ENCODE measurements around the gene DMXL1. TPM values are rescaled to one million over a fixed set of nuclear protein-coding genes. Genes with fewer than 3 reads are reported as not detected.

DMXL1 gene
- total and polyA plus RNA-seq, 4 donors: 4.3 to 38.1 (median 25.1) TPM

- no peaks in the 10 kb centered on the region for H3K27me3 ChIP-seq (ENCODE audit: control insufficient read depth in 4 of 4, insufficient read depth in 4 of 4, low read length in 3 of 4)
- WGBS: 97% methylated on average over 5 of the region's 5 CpGs
- no peaks in the 10 kb centered on the region for H3K9me3 ChIP-seq (ENCODE audit: control insufficient read depth in 4 of 4, low read length in 3 of 4)
- no peak overlapping the region for H3K4me3 ChIP-seq (ENCODE audit: low read depth in 1 of 3, low read length in 3 of 3)
- H3K27ac ChIP-seq (ENCODE audit: low read depth in 1 of 2, low read length in 2 of 2): no peak overlapping the region
- no peak overlapping the region for H3K9ac ChIP-seq (ENCODE audit: low read depth in 1 of 2, low read length in 2 of 2)
- DNase-seq (ENCODE audit: low spot score): no peak
- H3K36me3 ChIP-seq (ENCODE audit: control insufficient read depth in 4 of 4, insufficient read depth in 3 of 4, low read depth in 1 of 4, low read length in 3 of 4): peaks cover 0 to 2% (median 0%) of the 10 kb centered on the region in 4 donors
- H3K4me1 ChIP-seq (ENCODE audit: control insufficient read depth in 4 of 4, insufficient read depth in 4 of 4, low read length in 3 of 4): peaks cover 5 to 23% (median 15%) of the 10 kb centered on the region in 4 donors
- TF ChIP-seq GABPA (IDR thresholded peaks at IDR 0.05 in 1 of 2, conservative IDR thresholded peaks at IDR 0.05 in 1 of 2) (no peak), RAD21 (IDR thresholded peaks at IDR 0.05) (no peak), RXRA (IDR thresholded peaks at IDR 0.05) (no peak), REST (IDR thresholded peaks at IDR 0.05) (no peak), CTCF (IDR thresholded peaks at IDR 0.05; ENCODE audit: low read depth, low read length, missing input control) (no peak)
These were observed 6.6 kb downstream of the DMXL1 start for GRCh38 chr5:119077444-119077843.

GRCh38 chr5:119078071-119078846, 7.4 kb downstream of the DMXL1 start:
- WGBS: 97% methylated on average over 1 of the region's 1 CpG
- no peaks in the 10 kb centered on the region for H3K27me3 ChIP-seq (ENCODE audit: control insufficient read depth in 4 of 4, insufficient read depth in 4 of 4, low read length in 3 of 4)
- H3K9ac ChIP-seq (ENCODE audit: low read depth in 1 of 2, low read length in 2 of 2): no peak overlapping the region
- no peak overlapping the region for H3K4me3 ChIP-seq (ENCODE audit: low read depth in 1 of 3, low read length in 3 of 3)
- H3K27ac ChIP-seq (ENCODE audit: low read depth in 1 of 2, low read length in 2 of 2): no peak overlapping the region
- peaks cover 0 to 15% (median 8%) of the 10 kb centered on the region in 4 donors for H3K4me1 ChIP-seq (ENCODE audit: control insufficient read depth in 4 of 4, insufficient read depth in 4 of 4, low read length in 3 of 4)
- peaks cover 0 to 2% (median 0%) of the 10 kb centered on the region in 4 donors for H3K36me3 ChIP-seq (ENCODE audit: control insufficient read depth in 4 of 4, insufficient read depth in 3 of 4, low read depth in 1 of 4, low read length in 3 of 4)
- no peaks in the 10 kb centered on the region for H3K9me3 ChIP-seq (ENCODE audit: control insufficient read depth in 4 of 4, low read length in 3 of 4)
- no peak for DNase-seq (ENCODE audit: low spot score)
- TF ChIP-seq JUND (IDR thresholded peaks at IDR 0.05): no peak
- no peak for TF ChIP-seq TAF1 (conservative IDR thresholded peaks at IDR 0.05)
- TF ChIP-seq RXRA (IDR thresholded peaks at IDR 0.05): no peak
- TF ChIP-seq YY1 (IDR thresholded peaks at IDR 0.05): no peak
- TF ChIP-seq EGR1 (IDR thresholded peaks at IDR 0.05; ENCODE audit: low read depth in 2 of 2): no peak
- TF ChIP-seq FOXA2 (IDR thresholded peaks at IDR 0.05): no peak
- no peak for TF ChIP-seq SP1 (IDR thresholded peaks at IDR 0.05)
- TF ChIP-seq RAD21 (IDR thresholded peaks at IDR 0.05): no peak
- no peak for TF ChIP-seq ATF3 (IDR thresholded peaks at IDR 0.05)
- no peak for TF ChIP-seq FOXA1 (IDR thresholded peaks at IDR 0.05)
- TF ChIP-seq GABPA (IDR thresholded peaks at IDR 0.05 in 1 of 2, conservative IDR thresholded peaks at IDR 0.05 in 1 of 2): no peak
- no peak for TF ChIP-seq ZBTB33 (IDR thresholded peaks at IDR 0.05)
- no peak for TF ChIP-seq NR2F2 (IDR thresholded peaks at IDR 0.05)
- no peak for TF ChIP-seq MAX (IDR thresholded peaks at IDR 0.05)
- no peak for TF ChIP-seq CTCF (IDR thresholded peaks at IDR 0.05; ENCODE audit: low read depth, low read length, missing input control)
- no peak for TF ChIP-seq REST (IDR thresholded peaks at IDR 0.05)
- TF ChIP-seq HNF4G (IDR thresholded peaks at IDR 0.05): no peak

Measured in liver (tissue), 9 donors.